GM12878 (cell line): ENCODE measurements around the gene SBNO2.

Source experiments
- CBFB ChIP-seq: IDR thresholded peaks from 2 replicates; pipeline ENCODE4 v1.6.1; 2016; ENCODE audit warnings: antibody characterized with exemption, low read depth
- GABPA ChIP-seq: IDR thresholded peaks from 2 replicates; pipeline ENCODE4 v1.6.1; 2014; ENCODE audit warnings: antibody characterized with exemption, low read depth, mild to moderate bottlenecking, inconsistent platforms
- MYC ChIP-seq: IDR thresholded peaks from 2 replicates; pipeline ENCODE4 v1.6.1; 2011; ENCODE audit warnings: mild to moderate bottlenecking, low read length, moderate library complexity, inconsistent platforms; ENCODE audit not compliant: insufficient read depth, insufficient replicate concordance, insufficient read length, severe bottlenecking
- NRF1 ChIP-seq: conservative IDR thresholded peaks from 2 replicates; pipeline ENCODE4 v1.6.1; 2011; ENCODE audit warnings: mild to moderate bottlenecking, low read depth, low read length, improper control_type of control experiment
- TF ChIP-seq, protein P1 (sequence below): IDR thresholded peaks from 2 replicates; pipeline ENCODE4 v1.6.1; 2012; ENCODE audit warnings: mild to moderate bottlenecking, low read depth, low read length
- TF ChIP-seq, protein P2 (sequence below), 3 experiments: IDR thresholded peaks in 2 of 3; conservative IDR thresholded peaks in 1 of 3; 2 replicates each; pipeline ENCODE4 v1.5.1; 2011; ENCODE audit warnings: low read depth in 3 of 3, low read length in 3 of 3, mild to moderate bottlenecking in 3 of 3, control low read depth in 2 of 3, moderate library complexity in 2 of 3, inconsistent platforms in 1 of 3, mixed read lengths in 1 of 3; ENCODE audit not compliant: control insufficient read depth in 2 of 3, insufficient read depth in 1 of 3; ENCODE audit errors: extremely low read depth in 1 of 3

DNA sequence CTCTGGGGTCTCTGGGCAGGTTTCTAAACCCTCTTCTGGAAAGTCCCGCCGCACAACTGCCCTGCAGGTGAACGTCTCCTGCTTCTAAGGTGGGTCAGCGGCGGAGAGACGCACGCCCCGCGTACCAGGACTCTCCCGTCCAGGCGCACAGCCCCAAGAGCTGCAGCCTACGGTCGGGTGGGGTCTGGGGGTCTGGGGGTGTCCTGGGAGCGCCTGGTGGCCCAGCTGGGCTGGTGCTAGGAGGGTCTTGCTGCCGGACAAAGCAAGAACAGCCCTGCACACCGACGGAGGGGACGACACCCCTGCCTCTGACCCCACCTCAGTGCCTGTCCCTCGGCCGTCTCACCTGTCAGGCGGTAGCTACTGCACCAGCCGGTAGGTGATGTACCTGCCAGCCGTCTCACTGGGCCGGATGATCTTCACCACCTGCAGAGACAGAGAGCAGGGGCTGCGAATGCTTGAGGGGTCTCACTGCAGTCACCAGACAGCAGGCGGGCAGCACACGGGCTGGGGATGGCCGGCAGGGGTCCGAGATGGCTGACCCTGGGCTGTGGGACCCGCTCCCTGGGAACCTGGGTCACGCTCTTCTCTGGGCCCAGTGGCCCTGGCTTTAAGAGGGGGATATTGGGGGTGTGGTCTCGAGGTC lies 84.8 kb downstream of the SBNO2 start:
- TF ChIP-seq GABPA = no peak
- TF ChIP-seq MYC = no peak
- TF ChIP-seq, protein P1, sequence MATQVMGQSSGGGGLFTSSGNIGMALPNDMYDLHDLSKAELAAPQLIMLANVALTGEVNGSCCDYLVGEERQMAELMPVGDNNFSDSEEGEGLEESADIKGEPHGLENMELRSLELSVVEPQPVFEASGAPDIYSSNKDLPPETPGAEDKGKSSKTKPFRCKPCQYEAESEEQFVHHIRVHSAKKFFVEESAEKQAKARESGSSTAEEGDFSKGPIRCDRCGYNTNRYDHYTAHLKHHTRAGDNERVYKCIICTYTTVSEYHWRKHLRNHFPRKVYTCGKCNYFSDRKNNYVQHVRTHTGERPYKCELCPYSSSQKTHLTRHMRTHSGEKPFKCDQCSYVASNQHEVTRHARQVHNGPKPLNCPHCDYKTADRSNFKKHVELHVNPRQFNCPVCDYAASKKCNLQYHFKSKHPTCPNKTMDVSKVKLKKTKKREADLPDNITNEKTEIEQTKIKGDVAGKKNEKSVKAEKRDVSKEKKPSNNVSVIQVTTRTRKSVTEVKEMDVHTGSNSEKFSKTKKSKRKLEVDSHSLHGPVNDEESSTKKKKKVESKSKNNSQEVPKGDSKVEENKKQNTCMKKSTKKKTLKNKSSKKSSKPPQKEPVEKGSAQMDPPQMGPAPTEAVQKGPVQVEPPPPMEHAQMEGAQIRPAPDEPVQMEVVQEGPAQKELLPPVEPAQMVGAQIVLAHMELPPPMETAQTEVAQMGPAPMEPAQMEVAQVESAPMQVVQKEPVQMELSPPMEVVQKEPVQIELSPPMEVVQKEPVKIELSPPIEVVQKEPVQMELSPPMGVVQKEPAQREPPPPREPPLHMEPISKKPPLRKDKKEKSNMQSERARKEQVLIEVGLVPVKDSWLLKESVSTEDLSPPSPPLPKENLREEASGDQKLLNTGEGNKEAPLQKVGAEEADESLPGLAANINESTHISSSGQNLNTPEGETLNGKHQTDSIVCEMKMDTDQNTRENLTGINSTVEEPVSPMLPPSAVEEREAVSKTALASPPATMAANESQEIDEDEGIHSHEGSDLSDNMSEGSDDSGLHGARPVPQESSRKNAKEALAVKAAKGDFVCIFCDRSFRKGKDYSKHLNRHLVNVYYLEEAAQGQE = no peak
- TF ChIP-seq CBFB = no peak
- TF ChIP-seq NRF1 = no peak
- TF ChIP-seq, protein P2, sequence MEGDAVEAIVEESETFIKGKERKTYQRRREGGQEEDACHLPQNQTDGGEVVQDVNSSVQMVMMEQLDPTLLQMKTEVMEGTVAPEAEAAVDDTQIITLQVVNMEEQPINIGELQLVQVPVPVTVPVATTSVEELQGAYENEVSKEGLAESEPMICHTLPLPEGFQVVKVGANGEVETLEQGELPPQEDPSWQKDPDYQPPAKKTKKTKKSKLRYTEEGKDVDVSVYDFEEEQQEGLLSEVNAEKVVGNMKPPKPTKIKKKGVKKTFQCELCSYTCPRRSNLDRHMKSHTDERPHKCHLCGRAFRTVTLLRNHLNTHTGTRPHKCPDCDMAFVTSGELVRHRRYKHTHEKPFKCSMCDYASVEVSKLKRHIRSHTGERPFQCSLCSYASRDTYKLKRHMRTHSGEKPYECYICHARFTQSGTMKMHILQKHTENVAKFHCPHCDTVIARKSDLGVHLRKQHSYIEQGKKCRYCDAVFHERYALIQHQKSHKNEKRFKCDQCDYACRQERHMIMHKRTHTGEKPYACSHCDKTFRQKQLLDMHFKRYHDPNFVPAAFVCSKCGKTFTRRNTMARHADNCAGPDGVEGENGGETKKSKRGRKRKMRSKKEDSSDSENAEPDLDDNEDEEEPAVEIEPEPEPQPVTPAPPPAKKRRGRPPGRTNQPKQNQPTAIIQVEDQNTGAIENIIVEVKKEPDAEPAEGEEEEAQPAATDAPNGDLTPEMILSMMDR (IDR thresholded peaks at IDR 0.05 in 2 of 3, conservative IDR thresholded peaks at IDR 0.05 in 1 of 3; ENCODE audit: control insufficient read depth in 2 of 3, extremely low read depth in 1 of 3, insufficient read depth in 1 of 3, low read depth in 3 of 3, low read length in 3 of 3) = no peak
